T-helper 22 cell (primary cell): ENCODE data around the gene POLR1E.
"Not testable (repeated sequence)": the region's sequence is repeated elsewhere in the genome, so short reads cannot be mapped to it uniquely, and the experiment has no call there.

Experiments used
- DNase-seq: peaks from one replicate; pipeline ENCODE4 v3.0.0-alpha.2; 2020; ENCODE audit warnings: low read depth

POLR1E gene

DNA sequence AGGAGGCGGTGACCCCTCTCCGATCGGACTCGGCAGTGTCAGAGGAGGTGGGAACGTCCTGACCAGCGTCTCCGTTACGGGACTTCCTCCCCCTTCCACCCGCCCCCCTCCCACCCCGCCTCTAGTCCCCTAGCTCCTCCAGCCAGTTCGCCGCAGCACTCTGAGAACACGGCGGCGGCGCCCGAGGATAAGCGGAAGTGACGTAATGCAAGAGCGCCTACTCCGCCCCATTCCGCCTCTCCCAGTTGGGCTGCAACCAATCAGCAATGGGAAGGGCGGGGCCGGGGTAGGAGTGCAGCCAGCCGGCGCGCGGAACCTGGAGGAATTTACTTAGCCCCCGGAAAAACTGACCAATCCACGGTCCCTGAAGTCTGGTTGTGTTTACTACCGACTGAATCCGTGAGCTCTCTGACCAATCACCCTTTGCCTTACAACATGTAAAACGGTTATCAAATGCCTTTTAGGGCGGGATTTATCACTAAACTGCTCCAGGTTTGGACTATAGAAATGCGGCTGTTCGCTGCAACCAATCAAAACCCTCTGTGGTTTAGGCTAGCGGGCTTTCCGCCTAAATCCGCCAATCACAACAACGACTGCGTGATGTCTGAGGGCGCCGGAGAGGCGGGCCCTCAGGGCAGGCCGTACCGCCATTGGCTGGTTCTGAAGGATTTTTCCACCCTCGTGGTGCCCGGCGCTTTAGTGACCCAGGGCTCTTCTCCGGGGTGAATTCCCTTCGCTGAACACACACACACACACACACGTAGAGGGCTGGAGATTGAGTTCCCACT, 20.3 kb upstream of the POLR1E start, which contains the start of gene ZBTB5:
Gene ZBTB5, minus strand, starts transcription at position 202 of the 788 bp plus-strand sequence. CDS start 22,899 bp downstream, outside the sequence.
- DNase-seq, result peak; percentile 99

DNA sequence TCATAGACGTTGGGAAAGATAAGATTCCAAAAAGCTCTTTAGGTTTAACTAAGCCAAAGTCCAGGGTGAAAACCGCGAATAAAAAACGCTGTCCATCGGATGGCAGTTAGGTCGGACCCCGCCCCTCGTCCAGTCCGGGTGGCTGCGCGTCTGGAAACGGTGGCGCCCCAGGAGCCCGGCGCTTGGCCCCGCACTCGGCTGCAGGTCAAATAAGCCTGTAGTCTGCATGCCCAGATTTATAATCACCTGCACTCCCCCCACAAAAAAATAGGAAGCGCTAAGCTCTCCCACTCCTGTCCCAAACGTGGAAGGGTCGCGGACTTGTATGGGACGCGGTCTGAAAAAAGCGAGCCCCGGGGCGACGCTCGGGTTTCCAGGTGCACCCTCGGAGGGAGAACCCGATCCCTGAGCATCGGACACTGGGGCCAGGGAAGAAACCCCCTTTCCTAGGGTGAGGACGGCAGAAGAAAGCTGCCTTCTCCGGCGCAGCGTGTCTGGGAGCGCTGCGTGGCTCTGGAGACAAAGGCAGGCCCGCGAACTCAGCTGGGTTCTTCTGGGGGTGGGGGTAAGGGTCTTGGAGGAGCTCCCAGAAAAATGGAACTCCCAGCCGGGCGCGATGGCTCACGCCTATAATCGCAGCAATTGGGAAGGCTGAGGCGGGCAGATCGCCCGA, 19.6 kb upstream of the POLR1E start:
- peak; percentile 13 for DNase-seq

DNA sequence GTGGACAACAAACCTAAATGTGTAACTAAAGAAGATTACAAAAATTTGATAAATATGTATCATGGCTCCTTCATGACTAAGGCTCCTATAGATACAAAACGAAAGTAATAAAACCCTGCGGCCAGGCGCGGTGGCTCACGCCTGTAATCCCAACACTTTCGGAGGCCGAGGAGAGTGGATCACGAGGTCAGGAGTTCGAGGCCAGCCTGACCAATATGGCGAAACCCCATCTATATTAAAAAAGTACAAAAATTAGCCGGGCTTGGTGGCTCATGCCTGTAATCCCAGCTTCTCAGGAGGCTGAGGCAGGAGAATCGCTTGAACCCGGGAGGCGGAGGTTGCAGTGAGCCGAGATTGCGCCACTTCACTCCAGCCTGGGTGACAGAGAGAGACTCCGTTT, 18.2 kb upstream of the POLR1E start:
- not testable (repeated sequence) for DNase-seq

DNA sequence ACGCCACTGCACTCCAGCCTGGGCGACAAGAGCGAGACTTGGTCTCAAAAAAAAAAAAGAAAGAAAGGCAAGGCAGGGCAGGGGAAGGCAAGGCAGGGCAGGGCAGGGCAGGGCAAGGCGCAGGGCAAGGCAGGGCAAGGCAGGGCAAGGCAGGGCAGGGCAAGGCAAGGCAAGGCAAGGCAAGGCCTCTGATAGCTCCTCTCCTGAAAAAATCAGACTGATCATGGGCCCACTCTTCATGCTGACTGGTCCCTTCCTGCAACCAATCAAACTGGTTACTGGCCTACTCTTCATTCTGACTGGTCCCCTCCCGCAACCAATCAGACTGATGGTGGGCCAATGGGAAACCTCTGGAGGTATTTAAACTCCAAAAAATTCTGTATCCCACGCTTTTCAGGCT, 17.1 kb upstream of the POLR1E start:
- no peak for DNase-seq

DNA sequence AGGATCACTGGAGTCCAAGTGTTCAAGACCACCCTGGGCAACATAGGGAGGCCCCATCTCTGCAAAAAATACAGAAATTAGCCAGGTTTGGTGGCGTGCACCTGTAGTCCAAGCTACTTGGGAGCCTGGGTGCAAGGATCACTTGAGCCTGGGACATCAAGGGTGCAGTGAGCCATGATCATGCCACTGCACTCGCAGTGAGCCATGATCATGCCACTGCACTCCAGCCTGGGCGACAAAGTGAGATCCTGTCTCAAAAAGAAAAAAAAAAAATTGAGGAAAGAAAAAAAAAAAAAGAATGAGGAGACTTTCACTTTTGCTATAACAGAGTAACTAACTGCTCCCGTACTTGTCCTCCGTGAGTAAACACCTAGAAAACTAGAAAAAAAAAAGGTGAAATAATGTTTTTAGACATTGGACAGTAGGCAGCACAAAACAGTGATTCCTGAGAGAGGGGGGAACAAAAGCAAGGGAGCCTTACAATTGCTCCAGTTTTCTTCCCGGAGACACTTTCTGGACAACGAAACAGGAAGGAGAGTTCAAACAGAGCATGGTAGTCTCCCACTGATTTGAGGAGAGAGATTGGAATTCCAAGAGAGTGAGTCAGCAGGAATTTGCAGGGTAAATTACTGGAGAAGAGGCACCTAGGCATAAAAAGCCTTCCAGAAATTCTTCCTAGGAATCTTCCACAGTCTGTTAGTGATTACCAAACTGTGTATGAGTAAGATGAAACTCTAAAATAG, 13.6 kb upstream of the POLR1E start:
- DNase-seq, result no peak

DNA sequence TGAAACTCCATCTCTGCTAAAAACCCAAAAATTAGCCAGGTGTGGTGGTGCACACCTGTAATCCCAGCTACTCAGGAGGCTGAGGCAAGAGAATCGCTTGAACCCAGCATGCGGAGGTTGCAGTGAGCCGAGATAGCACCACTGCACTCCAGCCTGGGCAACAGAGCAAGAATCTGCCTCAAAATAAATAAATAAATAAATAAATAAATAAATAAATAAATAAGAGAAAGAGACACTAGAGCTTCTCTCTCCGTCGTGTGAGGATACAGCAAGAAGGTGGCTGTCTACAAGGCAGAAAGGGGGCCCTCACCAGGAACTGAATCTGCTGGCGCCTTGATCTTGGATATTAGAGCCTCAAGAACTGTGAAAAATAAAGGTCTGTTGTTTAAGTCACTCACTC, 11.8 kb upstream of the POLR1E start:
- DNase-seq, result not testable (repeated sequence)

DNA sequence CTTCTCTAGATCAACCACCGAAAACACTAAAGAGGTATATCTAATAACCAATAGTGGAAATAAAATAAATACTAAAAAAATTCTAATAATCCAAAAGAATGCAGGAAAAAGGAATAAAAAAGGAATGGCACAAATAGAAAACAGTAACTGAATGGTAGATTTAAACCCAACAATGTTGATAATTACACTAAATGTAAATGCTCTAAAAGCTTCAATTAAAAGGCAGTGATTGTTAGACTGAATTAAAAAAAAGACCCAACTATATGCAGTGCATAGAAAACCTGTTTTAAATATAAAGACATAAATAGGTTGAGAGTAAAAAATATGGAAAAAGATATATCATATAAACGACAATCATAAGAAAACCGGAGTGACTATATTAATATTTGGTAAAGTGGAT, 11.3 kb upstream of the POLR1E start:
- no peak for DNase-seq

DNA sequence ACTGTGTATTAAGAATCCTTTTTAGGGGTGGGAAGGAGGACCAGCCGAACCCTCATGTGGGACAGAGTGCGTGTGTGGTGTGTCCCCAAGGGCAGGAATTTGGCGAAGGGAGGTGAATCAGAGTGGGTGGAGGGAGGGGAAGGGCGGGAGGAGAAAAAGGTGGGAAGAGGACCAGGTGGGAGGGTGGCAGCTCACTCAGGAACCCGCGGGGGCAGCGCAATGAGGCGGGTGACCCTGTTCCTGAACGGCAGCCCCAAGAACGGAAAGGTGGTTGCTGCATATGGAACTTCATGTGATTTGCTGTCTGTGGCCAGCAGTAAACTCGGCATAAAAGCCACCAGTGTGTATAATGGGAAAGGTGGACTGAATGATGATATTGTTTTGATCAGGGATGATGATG, 8.8 kb upstream of the POLR1E start:
- DNase-seq, result no peak

DNA sequence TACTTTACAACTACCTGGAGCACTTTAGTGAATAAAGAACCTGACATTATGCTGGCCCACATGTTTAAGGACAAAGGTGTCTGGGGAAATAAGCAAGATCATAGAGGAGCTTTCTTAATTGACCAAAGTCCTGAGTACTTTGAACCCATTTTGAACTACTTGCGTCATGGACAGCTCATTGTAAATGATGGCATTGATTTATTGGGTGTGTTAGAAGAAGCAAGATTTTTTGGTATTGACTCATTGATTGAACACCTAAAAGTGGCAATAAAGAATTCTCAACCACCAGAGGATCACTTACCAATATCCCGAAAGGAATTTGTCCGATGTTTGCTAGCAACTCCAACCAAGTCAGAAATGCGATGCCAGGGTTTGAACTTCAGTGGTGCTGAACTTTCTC, 8.3 kb upstream of the POLR1E start:
- not testable (repeated sequence) for DNase-seq

DNA sequence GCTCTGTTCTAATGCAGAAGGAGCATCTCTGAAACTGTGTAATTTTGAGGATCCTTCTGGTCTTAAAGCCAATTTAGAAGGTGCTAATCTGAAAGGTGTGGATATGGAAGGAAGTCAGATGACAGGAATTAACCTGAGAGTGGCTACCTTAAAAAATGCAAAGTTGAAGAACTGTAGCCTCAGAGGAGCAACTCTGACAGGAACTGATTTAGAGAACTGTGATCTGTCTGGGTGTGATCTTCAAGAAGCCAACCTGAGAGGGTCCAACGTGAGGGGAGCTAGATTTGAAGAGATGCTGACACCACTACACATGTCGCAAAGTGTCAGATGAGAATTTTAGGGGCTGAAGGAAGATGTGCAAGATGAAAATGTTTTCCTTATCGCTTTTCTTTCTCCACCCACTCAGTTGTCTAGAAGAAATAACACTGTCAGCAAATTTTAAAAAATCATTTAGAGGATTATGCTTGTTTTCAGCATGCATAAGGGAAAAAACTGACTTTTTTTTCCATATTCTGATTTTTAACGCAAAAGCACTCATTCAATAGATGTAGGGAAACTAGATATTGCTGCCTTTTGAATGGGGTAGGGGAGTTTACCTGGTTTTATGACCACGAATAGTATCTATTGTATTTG, 7.6 kb upstream of the POLR1E start:
- DNase-seq, result not testable (repeated sequence)

DNA sequence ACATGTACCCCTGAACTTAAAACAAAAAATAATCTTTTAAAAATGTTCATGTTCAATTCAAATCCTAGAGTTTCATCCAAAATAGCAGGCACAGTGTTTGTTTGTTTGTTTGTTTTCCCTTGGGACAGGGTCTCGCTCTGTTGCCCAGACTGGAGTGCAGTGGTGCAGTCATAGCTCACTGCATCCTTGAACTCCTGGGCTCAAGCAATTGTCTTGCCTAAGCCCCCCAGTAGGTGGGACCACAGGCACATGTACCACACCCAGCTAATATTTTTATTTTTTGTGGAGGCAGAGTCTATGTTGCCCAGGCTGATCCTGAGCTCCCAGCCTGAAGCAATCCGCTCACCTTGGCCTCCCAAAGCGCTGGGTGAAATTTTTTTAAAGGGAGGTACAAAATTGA, 5.0 kb upstream of the POLR1E start:
- DNase-seq, result no peak

DNA sequence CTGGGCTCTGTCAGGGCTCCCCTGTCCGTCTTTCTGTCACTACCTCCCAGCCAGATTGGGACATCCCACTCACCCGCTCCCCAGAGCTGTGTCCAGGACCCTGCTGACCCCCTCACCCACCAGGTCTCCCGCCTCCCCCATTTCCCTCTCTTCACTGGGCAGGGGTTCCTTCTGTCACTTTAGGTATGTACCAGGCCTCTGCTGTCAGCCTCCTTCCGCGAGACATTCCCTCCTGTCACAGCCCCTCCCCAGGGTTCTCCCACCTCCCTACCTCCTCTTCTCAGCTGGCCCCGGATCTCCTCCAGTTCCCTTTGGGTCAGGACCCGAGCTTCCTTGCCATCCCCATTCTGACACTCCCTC, 488 bp downstream of the POLR1E start:
- no peak for DNase-seq

DNA sequence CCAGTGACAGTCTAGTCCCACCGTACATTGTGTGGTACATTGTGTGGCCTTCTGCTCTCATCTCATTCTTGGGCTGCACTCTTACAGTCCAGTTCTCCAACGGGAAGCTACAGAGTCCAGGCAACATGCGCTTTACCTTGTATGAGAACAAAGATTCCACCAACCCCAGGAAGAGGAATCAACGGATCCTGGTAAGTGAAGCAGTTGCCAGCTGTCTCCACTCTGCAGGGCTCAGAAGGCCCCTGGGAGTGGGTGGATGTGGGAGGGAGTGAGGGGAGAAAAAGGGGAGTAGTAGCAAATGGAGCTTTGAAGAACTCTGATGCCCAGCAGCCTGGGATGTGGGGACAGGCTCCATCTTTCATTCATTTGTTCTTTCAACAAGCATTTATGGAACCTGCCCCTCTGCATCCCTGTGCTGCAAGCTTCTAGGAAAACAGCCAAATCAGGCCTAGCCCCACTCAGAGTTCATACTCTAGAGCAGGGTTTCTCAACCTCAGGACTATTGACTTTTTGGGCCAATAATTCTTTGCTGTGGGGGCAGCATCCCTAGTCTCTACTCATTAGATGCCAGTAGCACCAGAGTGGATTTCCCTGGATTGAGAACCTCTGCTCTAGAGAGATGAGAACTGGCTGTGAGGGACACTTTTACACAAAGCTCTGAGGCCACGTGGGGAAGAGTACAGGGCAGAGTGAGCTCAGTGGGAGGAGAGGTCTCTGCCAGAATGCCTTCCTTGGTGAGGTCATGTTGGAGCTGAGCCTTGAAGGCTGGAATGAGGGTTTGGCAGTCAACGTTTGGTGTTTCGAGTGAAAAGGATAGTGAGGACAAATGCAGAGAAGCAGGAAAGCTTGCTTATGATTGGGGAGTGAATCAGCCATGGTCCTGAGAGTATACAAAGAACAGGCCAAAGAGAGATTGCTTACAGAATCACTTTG, 1.1 kb downstream of the POLR1E start:
- no peak for DNase-seq

DNA sequence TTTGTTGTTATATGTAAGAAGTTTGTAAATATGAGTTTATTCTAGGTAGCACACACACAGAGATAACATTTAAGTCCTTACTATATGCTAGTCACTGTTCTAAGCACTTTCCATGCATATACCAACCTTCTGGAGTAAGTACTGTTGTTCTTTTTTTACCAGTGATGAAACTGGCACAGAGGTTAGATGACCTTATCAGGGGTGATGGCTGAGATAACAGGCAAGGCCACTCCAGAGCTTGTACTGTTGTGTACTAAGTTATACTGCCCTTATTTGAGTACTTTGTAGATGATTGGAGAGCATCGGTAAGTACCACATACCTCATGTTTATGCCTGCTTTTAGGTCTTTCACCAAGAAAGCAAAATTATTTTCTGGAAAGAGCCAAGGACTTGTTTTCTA, 6.2 kb downstream of the POLR1E start:
- DNase-seq, result no peak

DNA sequence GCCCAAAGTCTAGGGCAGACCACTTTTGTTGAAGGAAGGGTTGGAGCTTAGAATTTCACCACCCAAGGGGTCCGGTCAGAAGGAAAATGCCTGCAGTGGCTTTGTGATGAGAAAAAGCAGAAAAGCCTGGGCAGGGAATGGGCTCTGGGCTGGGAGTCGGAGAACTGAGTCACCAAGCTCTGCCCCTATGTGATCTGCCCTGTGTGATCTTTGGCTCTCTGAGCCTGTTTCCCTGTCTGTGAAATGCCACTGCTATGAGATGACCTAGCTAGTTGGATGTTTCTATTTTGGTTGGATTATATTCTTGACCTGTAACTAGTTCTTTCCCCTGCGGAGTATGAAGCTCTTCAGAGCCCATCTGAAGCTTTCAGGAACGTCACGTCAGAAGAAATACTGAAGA, 9.8 kb downstream of the POLR1E start:
- DNase-seq, result no peak

DNA sequence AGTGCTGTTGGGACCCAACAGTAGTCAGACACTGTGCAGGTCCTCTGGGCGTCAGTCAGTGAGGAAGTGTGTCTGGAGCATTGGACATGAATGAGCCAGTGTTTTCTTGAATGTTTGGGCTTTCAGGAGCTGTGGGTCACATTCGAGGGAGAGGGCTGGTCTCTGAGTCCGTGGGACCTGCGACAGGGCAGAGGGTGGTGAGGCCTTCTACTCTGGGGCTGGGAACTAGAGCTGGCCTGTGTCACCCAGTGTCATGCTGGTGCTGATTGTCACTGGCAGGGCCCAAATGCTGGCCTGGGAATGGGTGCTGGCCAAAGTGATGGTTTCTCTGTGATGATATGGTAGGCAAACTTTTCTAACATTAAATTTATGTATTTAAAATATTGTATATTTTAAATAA, 10.3 kb downstream of the POLR1E start:
- no peak for DNase-seq

DNA sequence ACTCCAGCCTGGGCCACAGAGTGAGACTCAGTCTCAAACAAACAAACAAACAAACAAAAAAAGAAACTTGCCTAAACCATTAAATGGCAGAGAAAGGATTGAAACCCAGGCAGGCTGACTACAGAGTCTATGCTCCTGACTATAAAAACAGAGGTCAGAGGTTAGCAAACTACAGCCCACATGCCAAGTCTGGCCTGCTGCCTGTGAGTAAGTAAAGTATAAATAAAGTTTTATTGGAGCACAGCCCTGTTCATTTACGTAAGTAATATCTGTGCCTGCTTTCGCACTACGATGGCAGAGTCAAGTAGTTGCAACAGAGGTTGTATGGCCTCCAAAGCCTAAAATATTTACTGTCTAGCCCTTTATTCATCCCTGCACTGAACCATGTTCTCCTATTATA, 11.6 kb downstream of the POLR1E start:
- DNase-seq, result no peak

DNA sequence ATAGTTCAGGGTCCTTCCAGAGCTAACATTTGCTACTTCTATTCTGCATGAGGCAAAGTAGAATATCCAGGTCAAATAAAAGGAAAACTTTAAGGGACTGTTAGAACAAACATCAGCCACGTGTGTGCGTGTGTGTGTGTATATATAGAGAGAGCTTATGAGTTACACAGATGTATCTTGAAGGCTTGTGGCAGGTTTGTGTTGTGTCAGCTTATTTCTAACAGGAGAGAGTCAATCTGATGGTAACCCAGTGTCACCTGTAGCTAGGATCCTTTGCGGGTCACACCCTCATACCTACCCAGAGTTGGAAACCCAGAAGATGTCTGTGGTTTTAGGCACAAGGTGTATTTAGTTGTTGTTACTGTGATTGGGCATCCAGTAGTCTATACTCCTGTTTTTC, 12.7 kb downstream of the POLR1E start:
- DNase-seq, result no peak

DNA sequence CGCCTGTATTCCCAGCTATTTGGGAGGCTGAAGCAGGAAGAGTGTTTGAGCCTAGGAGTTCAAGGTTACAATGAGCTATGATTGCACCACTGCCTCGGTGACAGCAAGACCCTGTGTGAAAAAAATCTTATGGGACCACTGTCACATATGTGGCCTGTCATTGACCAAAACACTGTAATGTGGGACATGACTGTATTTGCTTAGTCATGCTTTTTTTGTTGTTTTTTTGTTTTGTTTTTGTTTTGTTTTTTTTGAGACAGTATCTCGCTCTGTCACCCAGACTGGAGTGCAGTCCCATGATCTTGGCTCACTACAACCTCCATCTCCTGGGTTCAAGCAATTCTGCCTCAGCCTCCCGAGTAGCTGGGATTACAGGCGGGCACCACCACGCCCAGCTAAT, 13.5 kb downstream of the POLR1E start:
- DNase-seq, result no peak

DNA sequence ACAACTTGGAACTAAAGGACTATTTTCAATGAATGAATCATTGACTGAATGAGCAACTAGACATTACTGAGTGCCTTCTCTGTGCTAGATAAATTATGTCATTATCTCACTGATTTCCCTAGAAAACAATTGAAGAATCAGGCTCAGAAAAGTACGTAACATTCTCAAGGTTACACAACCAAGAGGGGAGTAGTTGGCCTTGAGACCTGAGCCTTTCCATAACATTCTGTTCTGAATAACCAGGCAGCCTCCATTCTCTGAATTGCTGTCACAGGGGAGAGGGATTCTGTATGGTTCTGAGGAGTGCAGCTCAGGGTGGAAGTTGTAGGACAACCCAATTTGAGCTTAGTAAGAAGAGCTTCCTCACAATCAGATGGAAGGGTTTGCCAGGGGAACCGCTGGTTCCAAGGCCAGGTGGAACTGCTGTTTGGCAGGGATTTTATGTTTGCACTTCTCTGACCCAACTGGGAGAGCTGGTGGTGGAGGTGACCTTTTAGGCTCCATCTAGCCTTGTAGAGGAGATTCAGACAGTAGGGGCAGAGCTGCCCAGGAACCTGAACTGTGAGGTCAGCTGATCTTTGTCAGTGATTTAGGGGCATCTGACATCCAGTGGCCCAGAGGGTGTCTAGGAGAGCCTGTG, 16.3 kb downstream of the POLR1E start:
- no peak for DNase-seq

DNA sequence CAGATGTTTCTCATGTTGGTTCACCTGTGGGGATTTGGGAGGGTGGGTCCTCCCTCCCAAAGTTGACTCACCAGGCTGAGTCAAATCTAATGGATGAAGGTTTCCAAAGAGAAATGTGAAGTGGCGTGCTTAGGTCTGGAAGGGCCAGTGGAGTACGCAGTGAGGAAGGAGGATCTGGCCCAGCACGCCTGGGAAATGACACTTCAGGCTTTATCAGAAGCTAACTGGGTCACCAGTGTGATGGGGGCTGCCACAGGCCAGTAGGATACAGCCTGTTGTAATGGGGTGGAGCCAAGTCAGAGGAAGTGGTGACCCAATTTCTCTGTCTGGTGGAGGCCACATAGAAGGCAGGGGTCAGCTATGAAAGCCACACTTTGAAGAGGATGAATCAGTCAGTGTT, 18.0 kb downstream of the POLR1E start:
- peak; percentile 25 for DNase-seq
